Superior temporal gyrus (tissue), 1 donor: ENCODE results near the gene TSGA10.
"Not testable (repeated sequence)": the region's sequence is repeated elsewhere in the genome, so short reads cannot be mapped to it uniquely, and the experiment has no call there.

Source experiments
- DNase-seq: peaks from one replicate; pipeline ENCODE4 v3.0.0-alpha.2; 2016; ENCODE audit errors: extremely low spot score

TSGA10 gene, protein sequence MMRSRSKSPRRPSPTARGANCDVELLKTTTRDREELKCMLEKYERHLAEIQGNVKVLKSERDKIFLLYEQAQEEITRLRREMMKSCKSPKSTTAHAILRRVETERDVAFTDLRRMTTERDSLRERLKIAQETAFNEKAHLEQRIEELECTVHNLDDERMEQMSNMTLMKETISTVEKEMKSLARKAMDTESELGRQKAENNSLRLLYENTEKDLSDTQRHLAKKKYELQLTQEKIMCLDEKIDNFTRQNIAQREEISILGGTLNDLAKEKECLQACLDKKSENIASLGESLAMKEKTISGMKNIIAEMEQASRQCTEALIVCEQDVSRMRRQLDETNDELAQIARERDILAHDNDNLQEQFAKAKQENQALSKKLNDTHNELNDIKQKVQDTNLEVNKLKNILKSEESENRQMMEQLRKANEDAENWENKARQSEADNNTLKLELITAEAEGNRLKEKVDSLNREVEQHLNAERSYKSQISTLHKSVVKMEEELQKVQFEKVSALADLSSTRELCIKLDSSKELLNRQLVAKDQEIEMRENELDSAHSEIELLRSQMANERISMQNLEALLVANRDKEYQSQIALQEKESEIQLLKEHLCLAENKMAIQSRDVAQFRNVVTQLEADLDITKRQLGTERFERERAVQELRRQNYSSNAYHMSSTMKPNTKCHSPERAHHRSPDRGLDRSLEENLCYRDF

DNA sequence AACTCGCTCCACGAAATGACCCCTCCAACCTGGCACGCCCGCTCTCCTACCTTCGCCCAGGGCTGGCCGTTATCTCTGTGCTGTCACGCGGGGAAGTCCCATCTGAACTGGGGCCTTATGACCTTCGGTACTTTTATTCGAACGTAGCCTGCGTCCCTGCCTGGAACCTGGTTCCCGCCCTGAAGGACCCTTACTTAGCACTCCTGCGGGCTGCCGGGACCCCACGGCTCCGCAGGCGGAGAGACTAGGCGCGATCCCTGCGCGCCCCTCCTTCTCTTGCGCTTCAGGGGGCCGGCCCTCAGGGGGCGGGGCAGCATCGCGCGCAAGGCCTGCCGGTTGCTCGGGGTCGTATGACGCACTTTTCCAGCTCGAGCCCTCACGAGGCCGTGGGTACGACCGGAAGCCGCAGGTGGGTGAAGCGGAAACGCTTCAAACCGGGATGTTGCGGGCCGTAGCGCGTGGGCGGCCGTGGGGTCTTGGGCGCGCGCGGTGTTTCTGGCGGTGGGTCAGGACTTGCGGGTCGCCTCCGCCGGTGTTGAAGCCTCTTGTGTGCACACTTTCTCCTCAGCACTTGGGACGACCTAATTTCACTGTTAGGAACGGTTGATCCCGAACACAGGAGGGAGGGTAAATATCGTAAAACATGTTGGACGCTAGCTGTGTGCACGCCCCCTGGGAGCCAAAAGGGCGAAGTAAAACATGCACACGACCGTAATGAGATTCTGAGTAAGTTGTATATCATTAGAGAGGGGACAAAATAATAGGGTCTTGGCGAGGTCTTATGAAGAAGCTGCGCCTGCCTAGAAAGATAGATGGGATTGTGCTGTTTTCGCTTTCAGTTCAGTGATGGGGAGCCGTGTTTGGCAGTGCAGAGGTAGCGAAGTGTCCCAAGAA is at the start of gene TSGA10, which contains the start of gene LIPT1:
TSS of gene TSGA10 (minus strand) at position 300 of the 894 bp plus-strand sequence. CDS start 45,503 bp downstream, outside the sequence.
TSS of gene LIPT1 (plus strand) at position 325 of the 894 bp plus-strand sequence. CDS start 6,991 bp downstream, outside the sequence.
- DNase-seq, result peak; percentile 91

DNA sequence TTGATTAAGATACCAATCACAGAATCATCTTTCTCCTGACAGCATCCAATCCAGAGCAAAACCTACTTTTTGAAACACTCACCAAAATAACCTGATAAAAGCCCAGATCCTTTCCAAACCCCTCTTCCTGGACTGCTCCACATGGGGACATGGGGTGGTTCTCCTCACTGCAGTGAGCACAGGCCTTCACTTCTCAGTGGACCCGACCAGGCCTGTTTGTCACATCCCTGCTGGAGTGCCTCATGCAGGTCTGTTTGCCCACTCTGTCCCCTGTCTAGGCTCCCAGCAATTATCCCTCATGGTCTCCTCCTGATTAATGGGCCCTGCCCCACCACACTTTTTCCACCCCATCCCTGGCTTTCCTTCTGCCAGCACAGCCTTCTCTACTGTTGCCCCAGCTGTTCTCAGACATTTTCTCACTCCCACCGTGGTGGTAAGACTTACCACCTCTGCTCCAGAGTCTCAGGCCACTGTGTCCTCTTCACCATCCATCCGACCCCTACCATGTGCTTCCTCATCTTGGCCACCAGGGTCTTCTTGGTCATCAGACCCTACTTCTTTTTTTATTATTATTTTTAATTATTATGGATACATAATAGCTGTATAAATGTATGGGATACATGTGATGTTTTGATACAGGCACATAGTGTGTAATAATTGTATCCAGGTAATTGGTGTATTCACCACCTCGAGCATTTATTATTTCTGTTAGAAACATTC is 47.4 kb upstream of the TSGA10 start:
- no peak for DNase-seq

DNA sequence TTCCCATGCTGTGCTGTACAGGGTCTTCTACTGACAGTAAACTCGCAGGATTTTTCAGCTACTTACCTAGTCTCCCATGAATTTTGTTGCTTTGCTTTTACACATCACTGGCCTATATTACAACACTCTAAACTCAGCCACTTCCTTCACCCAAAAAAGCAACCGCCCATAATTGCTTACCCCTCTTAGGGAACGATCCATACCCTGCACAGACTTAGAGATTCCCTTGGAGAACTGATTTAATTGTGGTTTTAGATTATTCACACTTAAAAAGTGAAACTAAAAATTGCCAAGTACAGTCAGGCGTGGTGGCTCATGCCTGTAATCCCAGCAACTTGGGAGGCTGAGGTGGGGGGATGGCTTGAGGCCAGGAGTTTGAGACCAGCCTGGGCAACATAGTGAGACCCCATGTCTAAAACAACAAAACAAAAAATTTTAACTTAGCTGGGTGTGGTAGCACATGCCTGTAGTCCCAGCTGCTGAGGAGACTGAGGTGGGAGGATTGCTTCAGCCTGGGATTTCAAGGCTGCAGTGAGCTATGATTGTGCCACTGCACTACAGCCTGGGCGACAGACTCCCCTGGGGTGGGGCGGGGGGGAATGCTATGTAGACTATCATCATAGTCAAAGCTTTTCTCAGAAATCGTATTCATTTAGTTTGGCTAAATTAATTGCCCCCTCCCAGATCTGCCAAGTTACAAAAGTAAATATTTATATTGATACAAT is 45.5 kb upstream of the TSGA10 start:
- DNase-seq, result no peak

DNA sequence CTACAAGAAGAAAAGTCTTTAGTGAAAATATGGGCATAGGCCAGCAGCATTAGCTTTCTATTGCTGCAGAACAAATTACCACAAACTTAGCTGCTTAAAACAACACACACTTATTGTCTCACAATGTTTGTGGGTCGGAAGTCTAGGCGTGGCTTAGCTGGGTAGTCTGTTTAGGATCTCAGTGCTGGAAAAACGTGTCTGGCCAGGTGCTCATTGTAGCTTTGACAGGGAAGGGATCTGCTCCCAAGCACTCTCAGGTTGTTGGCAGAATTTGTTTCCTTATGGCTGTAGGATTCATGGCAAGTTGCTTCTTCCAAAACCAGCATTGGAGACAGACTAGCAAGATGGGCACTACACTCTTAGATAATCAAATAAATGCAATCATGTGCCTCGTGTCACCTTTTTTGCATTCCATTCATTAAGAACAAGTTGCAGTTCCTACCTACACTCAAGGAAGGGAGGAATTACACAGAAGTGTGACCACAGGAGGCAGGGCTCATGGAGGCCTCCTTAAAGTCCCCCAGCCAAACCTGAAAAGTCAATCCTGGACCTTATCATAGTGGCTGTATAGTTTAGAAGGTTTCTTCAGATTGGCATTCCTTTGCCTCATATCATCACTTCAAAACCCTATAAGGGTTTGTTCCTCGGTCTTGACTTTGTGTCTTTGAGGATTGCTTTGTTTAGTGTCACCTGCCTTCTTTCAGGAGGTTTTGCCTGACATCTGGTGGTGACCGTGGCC is 43.5 kb upstream of the TSGA10 start:
- DNase-seq, result no peak

DNA sequence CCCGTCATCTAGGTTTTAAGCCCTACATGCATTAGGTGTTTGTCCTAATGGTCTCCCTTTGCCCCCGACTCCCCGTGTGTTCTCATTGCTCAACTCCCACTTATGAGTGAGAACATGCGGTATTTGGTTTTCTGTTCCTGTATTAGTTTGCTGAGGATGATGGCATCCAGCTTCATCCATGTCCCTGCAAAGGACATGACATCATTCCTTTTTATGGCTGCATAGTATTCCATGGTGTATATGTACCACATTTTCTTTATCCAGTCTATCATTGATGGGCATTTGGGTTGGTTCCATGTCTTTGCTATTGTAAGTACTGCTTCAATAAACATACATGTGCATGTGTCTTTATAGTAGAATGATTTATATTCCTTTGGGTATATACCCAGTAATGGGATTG is 37.6 kb upstream of the TSGA10 start:
- DNase-seq, result not testable (repeated sequence)

DNA sequence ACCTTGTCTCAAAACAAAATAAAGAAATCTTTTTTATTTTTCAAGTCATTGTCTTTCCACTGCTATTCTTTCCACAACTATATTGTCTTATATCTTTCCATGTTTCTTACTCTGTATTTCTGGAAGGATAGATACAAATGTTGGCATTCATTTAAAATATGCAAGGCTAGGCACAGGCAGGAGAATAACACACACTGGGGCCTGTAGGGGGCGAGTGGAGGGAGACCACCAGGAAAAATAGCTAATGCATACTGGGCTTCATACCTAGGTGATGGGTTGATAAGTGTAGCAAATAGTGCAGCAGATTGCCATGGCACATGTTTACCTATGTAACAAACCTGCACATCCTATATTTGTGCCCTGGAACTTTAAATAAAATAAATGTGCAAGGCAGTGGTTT is 35.8 kb upstream of the TSGA10 start:
- DNase-seq, result no peak

DNA sequence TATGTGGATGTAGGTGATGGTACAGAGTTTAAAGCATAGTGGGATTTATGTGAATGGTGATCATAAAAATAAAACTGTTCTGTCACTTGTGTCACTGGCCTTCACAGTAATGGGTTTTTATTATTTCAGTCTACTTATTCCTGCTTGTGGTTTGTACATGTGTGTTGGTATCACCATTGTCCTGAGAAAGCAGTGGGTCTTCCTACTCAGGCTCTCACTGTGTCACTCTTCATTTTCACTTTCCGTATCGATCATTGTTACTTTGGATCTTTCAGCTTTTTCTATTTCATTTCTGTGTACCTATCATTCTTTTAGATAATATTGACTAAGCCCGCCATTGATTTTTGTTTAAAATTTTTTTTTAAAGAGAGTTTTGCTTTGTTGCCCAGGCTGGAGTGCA is 33.6 kb upstream of the TSGA10 start:
- no peak for DNase-seq

DNA sequence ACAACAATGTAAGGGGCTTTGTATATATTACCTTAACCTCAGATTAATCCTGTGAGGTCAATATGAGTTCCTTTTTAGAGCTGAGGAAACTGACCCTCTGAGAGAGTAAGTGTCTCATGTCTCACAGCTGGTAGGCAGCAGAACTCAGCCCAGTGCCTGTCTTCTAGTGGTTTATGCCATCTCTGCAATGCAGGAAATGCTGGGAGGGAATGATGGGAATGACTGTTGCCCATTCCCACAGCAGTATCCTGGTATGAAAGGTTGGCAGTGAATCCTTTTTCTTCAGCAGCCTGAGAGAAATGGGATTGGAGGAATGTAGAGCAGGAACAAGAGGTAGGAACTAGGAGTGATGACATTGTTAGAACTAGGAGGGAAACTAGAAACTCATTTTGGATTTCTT is 32.3 kb upstream of the TSGA10 start:
- DNase-seq, result no peak

DNA sequence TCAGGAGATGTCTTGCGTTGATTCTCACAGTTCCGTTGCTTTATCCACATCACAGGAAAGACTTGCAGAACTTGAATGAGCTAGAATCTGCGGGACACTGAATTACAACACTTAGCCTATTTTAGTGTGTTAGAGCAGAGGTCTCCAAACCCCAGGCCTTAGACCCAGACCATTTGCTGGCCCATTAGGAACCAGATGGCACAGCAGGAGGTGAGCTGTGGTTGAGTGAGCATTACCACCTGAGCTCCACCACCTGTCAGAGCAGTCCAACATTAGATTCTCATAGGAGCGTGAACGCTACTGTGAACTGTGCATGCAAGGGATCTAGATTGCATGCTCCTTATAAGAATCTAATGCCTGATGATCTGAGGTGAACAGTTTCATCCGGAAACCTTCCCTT is 30.1 kb upstream of the TSGA10 start:
- no peak for DNase-seq

DNA sequence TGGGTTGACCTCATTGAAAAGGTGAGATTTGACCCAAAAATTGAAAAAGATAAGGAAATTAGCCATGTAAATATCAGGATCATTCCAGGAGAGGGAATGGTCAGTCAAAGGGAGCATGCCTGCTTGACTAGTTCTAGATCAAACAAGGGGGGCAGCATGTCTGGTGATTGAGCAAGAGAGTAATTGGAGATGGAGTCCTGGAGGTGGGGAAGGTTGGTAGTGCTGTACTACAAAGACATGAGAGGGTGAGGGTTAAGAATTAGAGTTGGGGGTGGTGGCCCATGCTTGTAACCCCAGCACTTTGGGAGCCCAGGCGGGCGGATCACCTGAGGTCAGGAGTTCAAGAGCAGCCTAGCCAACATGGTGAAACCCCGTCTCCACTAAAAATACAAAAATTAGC is 28.3 kb upstream of the TSGA10 start:
- DNase-seq, result no peak

DNA sequence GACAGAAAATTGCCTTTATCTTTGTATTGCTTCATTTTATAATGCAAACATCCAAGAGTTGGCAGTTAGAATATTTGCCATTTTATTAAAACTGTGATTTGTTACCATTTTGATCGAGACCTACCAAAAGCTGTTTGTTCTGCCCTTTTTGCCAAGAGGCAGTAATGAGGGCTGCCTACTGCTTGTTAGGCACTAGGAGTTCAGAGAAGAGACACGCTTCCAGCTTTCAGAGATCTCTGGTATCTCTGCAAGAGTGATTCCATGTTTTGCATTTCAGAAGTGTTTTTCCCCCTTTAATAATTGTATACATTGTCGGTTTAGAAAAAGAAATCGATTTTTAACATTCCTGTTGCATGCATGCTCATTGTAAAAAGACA is 26.9 kb upstream of the TSGA10 start:
- DNase-seq, result no peak

DNA sequence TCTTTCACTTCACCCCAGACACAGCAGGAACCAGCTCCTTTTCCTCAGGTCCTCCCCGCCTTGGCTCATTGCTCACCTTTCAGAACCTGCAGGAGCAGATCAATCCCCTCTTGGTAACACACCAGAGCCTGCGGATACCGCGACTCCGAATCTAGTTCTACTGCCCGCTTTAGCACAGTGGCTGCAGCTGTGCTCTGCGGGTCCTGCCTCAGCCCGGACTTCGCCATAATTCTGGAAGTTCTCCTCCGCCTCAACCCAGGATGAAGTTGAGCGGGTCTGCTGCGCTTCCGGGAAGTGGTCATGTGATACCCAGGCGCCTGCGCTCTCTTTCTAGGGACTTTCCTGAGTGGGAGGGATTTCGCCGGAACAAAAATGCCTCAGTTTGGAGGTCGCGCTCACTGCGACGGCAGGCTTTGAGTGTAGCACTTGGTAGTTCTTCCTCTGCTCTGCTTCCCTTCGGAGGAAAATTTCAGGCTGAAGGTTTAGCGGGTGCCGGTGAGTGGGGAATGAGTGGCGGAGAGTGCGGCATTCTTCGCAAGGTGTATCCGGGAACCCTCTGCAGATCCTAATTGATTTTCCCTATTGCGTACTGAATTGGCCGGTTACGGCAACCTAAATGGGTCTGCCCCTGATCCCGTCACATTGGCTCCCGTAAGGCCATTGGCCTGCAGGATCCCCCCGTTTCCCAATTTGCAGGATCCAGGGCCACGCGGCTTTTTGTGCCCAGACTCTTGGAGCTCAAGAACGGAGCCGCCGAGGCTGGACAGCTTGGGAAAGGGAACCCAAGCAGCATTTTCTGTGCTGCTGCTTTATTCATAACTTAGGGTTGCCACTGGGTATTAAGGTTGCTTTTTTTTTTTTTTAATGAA is 26.2 kb upstream of the TSGA10 start, which contains the start of the genes MITD1 and MRPL30:
TSS of gene MITD1 (minus strand) at position 304 of the 869 bp plus-strand sequence. CDS start at position 227, 77 bp downstream.
TSS of gene MRPL30 (plus strand) at position 430 of the 869 bp plus-strand sequence. CDS start 5,020 bp downstream, outside the sequence.
- DNase-seq, result peak; percentile 99

DNA sequence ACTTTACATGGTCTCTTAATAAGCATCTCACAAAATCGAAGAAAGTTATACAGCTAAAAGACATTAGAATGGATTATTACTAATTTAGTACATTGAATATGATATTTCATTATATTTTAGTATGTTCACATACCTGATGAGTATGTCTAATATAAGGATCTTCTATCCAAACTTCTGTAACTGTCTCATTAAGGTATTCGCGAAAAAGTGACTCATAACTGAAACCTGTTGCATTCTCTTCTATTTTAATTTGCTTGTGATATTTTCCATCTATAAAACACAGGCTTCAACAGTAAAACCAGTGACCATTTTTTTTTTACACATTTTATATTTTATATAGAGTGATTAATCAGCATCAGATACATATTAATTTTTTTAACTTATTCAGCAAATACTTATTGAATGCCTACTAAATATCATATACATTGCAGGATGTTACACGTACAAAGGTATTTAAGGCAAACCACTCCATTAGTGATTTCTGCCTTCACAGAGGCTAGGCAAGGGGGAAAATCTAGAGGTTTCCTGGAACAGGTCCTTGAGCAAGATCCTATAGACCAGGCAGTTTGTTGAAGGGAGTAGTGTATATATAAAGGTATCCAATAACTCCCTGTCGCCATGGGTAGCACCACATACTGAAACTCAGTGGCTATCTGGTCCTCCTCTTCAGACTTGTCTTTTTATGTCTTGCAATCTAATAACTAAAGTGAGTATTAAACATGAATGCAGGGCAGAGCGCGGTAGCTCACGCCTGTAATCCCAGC is 16.8 kb upstream of the TSGA10 start:
- DNase-seq, result no peak

DNA sequence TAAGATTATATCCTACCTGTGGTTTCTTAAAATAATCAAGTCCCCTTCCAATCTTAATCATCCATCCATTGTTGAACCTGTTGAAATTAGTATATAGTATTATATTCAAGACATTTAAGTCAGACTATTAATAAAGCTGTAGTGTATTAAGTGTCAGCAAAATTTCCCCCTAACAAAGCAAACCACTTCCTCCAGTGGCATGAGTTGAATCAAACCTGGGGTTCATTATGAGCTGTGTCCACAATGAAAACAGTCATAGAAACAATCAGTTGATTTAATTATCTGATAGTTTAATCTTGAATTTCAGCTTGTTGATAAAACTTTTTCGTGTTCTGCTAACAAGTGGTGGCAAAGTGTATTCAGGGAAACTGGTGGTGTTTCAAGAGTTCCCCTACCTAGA is 14.8 kb upstream of the TSGA10 start:
- DNase-seq, result no peak

DNA sequence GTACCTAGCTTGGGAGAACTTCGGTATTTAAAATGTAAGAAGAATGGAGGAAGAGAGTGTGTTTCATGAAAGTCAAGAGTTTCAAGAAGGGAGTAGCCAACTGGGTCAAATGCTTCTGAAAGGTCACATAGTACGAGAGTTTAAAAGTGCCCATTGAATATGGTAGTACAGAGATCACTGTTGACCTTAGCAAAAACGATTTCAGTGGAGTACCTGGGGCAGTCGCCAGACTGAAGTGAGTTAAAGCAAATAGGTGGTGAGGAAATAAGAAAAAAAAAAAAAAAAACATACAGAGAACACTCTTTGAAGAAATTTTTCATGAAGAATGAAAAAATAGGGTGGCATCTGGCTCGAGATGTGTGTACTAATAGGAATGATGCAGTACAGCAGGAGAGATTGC is 11.5 kb upstream of the TSGA10 start:
- DNase-seq, result no peak

DNA sequence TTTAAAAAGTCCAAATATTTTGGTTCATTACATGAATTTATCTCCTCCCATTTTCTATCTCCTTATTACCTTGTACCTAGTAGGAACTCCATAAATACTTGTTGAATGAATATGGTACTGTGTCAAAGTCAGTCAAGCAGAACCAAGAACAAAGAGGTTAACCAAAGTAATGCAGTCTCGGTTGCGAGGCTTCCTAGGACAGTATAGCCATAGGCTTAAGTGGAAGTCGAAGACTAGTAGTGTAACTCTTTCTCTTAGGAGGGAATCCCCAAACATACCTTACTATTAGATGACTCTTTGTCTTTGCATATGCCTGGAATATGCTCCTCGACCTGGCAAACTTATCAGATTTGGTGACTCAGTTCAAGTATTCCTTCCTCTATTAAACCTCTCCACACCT is 4.9 kb upstream of the TSGA10 start:
- no peak for DNase-seq

DNA sequence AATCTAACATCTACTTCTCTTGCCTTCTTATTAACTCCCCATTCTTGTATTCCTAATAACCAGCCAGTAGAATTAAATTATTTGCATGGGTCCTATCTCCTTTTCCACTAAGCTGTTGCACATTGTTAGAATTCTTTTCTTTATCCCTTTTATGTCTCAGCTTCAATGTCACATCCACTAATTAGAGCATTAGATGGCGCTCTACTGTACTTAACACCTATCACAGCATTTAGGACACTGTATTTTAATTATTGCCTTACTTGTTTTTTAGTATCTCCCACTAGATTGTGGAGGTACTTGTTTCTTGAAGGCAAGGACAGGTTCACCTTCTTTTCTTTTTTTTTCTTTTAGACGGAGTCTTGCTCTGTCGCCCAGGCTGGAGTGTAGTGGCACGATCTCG is 3.9 kb upstream of the TSGA10 start:
- DNase-seq, result no peak

DNA sequence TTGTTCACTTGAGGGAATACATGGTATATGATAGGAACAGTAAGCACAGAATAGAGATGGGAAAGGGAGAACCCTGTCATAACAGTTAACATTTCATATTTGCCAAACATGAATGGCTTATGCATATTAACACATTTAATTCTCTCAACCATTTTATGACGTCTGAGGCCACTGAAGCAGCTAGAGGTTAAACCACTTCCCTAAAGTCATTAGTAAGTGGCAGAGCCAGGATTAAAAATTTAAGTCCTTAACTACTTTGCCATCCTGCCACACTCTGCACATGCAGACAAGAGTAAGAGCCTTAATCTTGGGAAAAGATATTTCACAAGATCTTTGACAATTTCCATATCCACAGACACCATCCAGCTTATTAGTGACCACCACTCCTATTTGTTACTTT is 2.1 kb upstream of the TSGA10 start:
- no peak for DNase-seq
